ENCODE results near the gene GNG7.

- TF ChIP-seq, protein P1, sequence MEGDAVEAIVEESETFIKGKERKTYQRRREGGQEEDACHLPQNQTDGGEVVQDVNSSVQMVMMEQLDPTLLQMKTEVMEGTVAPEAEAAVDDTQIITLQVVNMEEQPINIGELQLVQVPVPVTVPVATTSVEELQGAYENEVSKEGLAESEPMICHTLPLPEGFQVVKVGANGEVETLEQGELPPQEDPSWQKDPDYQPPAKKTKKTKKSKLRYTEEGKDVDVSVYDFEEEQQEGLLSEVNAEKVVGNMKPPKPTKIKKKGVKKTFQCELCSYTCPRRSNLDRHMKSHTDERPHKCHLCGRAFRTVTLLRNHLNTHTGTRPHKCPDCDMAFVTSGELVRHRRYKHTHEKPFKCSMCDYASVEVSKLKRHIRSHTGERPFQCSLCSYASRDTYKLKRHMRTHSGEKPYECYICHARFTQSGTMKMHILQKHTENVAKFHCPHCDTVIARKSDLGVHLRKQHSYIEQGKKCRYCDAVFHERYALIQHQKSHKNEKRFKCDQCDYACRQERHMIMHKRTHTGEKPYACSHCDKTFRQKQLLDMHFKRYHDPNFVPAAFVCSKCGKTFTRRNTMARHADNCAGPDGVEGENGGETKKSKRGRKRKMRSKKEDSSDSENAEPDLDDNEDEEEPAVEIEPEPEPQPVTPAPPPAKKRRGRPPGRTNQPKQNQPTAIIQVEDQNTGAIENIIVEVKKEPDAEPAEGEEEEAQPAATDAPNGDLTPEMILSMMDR (IDR thresholded peaks at IDR 0.05): no peak
- TF ChIP-seq POLR2A (IDR thresholded peaks at IDR 0.05): no peak
Observed at GRCh38 chr19:2461751-2462634, 240.5 kb downstream of the GNG7 start.

Data from suprapubic skin (tissue), 3 donors.